NCI-H2029 treated with DMSO at 0.1 percent for 48 hours (cell line): ENCODE measurements around the gene OSBPL5.
"Not testable (repeated sequence)": the region's sequence is repeated elsewhere in the genome, so short reads cannot be mapped to it uniquely, and the experiment has no call there.

ENCODE experiments used
- DNase-seq: peaks from one replicate; lab custom pipeline; 2025; lab: John Stamatoyannopoulos, UW

Gene OSBPL5

DNA sequence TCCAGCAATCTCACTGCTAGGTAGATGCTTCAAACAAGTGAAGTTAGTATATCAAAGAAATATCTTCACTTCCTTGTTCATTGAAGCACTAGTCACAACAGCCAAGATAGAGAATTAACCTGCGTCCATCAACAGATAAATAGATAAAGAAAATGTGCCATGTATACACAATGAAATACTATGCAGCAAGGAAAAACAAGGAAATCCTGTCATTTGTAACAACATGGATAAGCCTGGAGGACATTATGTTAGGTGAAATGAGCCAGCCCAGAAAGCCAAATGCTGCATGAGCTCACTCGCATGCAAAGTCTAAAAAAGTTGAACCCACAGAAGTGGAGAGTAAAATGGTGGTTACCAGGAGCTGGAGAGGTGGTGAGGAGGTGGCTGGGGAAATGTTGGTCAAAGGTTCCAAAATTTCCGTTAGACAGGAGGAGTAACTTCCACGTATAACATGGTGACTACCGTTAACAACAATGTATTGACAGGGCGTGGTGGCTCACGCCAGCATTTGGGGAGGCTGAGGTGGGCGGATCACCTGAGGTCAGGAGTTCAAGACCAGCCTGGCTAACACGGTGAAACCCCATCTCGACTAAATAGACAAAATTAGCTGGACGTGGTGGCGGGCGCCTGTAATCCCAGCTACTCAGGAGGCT, 84.3 kb downstream of the OSBPL5 start:
- no peak for DNase-seq

DNA sequence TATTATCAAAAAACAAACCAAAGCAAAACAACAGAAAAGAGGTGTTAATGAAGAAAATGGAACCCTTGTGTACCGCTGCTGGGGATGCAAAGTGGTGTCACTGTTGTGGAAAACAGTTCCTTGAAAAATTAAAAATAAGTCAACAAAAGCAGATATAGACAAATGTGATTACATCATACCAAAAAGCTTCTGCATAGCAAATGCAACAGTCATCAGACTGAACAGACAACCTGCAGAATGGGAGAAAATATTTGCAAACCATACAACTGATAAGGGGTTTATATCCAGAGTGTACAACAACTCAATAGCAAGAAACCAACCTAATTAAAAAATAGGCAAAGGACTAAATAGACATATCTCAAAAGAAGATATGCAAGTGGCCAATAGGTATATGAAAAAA, 85.0 kb downstream of the OSBPL5 start:
- DNase-seq, result no peak

DNA sequence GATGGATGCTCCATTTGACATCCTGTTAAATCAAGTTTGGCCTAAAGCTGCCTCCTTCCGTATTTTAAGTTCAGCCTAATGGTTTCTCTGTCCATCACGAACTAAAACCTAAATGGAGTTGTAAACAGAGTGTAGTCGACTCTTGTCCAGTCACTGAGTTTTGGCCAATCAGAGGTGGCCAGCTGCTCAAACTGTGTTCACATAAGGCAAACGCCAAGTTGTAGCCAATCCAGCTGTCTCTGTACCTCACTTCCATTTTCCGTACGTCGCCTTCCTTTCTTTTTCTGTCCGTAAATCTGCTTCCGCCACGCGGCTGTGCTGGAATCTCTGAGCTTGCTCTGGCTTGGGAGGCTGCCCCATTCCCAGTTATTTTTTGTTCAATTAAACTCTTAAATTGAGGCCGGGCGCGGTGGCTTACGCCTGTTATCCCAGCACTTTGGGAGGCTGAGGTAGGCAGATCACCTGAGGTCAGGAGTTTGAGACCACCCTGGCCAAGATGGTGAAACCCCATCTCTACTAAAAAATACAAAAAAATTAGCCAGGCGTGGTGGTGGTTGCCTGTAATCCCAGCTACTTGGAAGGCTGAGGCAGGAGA, 87.2 kb downstream of the OSBPL5 start:
- DNase-seq, result no peak

DNA sequence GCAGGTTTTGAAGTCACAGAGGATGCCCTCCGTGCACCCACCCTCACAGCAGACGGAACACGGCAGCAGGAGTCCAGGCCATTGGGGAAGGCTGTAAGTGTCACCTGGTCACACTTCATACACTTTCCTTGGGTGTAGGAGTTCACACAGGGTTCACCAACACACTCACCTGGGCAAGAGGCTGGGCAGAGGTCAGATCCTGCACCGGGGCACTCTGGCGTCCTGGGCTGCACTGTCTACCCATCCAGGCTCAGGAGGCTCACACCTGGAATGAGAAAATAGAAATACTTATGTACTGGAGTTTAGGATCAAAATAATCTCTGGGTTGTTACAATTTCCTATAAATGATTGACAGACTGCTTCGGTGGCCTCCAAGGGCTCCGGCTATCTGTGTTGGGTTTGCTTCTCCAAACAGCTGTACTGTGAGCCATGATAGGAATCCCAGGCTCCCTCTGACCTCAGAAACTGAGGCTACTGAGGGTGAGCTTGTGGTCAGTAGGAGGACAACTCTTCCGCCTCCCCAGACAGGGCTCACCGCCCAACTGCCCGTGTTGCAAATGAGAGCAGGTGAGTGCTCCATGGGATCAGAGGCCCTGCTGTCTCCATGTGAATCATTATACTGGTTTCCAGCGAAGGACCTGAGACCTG, 87.8 kb downstream of the OSBPL5 start:
- no peak for DNase-seq

DNA sequence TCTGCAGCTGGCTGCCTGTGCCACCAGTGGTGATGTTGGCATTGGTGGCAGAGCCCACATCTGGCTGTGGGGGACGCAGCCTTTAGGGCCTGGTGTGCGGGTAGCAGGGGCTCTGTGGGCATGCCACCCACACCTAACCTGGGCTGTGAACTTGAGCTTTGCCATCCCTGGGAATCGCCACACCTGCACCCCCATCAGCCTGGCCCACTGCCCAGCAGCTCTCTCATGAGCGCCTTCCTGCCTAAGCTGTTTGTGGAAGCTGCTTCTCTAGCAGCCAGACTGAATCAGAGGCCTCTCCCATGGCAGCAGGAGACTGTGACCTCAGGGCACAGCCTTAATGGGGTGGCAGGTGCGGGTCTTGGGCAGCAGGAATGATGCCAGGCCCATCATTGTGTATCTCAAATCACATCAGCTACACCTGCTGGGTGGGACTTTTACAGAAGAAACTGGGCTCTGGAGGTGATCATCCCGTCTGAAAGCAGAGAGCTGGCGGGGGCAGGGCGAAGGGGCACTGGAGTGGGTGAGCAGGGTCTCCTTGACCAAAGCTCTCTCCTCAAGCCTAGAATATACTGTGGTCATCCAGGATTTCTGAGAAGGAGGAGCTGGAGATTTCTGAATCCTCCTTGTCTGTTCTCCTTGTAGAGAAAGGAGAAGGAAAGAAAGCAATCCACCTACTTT, 90.1 kb downstream of the OSBPL5 start:
- DNase-seq, result peak; percentile 35

DNA sequence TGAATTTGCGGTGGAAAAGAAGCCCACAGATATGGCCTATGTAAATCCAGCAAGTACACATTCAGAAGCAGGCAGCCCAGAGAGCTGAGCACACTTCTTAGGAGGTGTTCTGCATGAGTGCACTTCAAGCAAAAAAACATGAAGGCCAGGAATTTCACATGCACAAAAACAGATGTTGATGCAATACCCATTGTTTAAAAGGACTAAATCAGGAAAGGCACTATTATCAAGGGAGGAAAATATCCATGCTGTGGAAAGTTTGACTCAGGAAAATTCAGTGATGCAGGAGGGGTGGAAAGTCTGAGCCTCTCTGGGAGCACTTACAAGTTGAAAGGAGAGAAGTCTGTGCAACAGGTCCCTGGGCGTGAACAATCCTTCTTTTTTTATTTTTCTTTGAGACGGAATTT, 92.1 kb downstream of the OSBPL5 start:
- no peak for DNase-seq

DNA sequence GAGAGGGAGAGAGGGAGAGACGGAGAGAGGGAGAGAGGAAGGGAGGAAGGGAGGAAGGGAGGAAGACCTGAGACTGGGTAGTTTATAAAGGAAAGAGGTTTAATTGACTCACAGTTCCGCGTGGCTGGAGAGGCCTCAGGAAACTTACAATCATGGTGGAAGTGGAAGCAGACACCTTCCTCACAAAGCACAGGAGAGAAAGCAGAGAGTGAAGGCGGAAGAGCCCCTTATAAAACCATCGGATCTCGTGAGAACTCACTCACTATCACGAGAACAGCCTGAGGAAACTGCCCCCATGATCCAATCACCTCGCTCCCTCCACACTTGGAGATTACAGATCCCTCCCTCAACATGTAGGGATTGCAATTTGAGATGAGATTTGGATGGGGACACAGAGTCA, 95.7 kb downstream of the OSBPL5 start:
- DNase-seq, result no peak

DNA sequence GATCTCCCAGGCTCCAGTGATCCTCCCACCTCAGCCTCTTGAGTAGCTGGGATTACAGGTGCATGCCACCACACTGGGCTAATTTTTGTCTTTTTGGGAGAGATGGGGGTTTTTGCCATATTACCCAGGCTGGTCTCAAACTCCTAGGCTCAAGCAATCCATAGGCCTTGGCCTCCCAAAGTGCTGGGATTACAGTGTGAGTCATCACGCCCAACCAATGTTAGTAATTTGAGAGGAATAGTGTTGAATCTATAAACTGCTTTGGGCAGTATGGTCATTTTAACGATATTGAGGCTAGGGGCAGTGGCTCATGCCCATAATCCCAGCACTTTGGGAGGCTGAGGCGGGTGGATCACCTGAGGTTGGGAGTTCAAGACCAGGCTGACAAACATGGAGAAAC, 98.8 kb downstream of the OSBPL5 start:
- DNase-seq, result not testable (repeated sequence)

DNA sequence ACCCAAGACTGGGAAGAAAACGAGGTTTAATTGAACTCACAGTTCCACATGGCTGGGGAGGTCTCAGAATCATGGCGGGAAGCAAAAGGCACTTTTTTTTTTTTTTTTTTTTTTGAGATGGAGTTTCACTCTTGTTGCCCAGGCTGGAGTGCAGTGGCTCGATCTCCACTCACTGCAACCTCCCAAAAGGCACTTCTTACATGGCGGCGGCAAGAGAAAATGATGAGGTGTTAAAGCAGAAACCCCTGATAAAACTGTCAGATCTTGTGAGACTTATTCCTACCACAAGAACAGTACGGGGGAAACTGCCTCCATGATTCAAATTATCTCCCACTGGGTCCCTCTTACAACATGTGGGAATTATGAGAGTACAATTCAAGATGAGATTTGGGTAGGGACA, 100.4 kb downstream of the OSBPL5 start:
- not testable (repeated sequence) for DNase-seq

DNA sequence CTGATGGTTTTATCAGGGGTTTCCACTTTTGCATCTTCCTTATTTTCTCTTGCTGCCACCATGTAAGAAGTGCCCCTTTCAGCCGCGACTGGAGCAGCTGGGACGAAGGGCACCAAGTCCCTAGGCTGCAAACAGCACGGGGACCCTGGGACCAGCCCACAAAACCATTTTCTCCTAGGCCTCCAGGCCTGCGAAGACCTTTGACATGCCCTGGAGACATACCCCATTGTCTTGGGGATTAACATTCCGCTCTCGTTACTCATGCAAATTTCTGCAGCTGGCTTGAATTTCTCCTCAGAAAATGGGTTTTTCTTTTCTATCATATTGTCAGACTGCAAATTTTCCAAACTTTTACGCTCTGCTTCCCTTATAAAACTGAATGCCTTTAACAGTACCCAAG, 101.2 kb downstream of the OSBPL5 start:
- DNase-seq, result not testable (repeated sequence)

DNA sequence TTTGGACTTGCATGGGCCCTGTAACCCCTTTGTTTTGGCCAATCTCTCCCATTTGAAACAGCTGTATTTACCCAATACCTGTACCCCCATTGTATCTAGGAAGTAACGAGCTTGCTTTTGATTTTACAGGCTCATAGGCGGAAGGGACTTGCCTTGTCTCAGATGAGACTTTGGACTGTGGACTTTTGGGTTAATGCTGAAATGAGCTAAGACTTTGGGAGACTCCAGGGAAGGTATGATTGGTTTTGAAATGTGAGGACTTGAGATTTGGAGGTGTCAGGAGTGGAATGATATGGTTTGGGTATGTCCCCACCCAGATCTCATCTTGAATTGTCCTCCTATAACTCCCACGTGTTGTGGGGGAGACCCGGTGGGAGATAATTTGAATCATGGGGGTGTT, 101.7 kb downstream of the OSBPL5 start:
- DNase-seq, result not testable (repeated sequence)

DNA sequence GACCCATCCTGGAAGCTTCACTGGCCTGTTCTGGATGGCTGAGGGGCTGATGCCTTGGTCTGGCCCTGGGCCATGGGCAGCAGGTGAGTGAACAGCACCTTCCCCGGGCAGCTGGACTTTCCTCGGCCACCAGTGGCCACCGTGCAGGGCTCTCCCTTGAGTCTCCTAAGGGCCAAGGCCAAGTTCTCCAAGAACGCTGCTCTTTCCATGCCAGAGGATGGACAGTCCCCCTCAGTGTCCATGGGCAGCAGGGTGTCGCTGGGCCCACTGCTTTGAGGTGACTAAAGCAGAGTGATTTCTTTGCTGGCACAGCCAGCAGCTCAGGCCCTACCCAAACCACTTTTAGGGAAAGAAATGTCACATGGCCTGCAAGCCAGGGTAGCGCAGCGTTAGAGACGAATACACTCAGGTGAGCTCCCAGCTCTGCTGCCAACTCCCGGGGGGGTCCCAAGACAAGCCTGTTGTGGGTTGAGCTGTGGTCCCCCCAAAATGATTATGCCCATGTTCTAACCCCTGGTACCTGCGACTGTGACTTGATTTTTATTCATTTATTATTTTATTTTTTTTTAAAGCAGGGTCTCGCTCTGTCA, 104.6 kb downstream of the OSBPL5 start:
- DNase-seq, result no peak

DNA sequence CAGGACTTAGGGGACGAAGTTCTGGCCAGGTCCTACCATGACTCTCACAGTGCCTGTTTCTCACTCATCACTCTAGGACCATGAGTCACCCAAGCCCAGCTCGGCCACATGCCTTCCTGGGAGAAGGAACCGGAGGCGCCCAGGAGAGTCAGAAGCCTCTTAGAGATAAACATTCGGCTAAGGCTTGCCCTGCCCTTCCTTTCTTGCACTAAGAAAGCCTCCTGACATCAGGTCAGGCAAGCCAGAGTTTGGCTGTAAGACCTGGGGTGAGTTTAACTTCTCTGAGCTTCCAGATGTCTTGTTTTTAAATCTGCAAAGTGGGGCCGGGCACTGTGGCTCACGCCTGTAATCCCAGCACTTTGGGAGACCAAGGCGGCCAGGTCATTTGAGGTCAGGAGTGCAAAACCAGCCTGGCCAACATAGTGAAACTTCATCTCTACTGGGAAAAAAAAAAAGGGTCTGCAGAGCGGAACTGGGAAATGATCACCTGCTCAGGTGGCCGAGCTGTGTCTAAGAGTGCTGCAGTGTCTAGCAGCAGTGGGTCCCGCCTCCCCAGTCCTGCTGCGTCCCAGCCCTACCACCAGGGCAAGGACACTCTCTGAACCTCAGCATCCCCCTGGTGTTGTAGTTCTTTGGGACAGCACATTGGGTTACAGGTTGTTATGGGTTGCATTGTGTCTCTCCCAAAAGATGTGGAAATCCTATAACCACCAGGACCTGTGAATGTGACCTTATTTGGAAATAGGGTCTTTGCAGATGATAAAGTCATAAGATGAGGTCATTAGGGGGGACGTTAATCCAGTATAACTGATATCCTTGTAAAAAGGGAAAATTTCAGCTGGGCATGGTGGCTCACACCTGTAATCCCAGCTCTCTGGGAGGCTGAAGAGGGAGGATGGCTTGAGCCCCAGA, 106.1 kb downstream of the OSBPL5 start:
- no peak for DNase-seq

DNA sequence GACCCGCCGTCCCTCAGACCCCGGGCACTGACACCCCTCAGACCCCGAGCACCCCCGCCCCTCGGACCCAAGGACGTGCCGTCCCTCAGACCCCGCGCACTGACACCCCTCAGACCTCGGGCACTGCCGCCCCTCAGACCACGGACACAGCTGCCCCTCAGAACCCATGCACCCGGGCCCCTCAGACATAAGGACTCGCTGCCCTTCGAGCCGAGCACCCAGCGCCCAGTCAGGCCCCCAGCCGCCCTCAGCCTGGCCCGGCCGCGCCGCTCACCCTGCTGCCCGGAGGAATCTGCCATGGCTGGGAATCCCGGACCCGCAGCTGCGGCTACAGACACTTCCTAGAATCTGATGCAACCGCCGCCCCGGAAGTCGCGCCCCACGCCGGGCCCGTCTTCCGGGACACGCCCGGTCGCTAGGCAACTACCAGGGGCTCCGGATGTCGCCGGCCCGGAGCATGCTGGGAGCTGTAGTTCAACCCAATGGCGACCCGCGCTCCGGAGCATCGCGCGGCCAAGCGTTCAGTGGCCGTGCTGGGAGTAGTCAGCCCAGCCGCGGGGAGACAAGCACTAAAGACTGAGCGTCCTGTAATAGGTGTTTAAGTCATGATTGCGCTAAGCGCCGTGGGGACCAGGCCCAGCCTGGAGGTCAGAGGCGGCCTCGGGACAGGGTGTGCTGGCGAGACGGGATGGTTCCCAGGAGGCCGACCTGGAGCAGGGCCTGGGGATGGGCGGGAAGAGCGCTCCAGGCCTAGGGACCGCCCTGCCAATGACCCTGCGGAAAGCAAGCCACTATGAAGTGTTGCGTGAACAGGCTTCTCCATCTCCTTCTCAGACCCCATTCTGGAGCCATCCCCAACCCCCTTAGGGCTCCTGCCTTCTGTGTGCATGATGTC, 107.8 kb downstream of the OSBPL5 start, which contains the start of gene CARS1:
TSS of gene CARS1 (minus strand) at position 355 of the 895 bp plus-strand sequence. CDS start at position 299, 56 bp downstream.
- DNase-seq, result peak; percentile 64

DNA sequence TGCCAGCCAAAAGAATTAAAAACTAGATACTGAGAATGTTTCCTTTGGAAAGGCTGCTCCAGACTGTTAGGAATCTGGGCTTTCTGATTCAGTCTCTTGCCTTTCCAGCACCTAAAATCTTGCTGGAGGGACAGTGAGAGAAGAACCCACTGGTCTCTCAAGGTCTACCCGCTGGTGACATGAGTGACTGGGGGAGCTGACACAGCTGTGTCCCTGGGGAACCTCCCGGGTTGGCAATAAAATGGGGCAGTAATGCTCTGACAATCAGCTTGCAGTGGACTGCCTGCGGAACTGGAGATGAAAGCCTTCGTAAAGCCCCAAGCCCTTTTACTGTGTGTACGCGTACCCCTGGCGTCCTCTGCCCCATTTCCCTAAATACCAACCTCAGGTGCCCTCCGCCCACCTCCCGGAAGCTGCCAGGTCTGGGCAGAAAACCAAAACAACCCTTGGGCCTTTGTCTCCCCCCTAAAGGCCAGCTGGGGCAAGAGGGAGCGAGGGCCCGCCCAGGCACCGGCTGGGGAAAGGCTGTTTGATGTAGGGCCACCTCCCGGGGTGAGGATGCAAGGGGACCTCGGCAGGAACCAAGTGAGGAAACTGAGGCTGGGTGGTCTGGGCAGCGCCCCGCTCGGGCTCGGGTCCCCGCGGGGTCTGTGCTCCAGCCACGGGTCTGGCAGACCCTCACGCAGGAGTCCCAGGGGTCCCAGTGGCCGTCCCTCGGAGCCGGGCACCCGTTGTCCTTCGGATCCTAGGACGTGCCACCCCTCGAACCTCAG, 108.6 kb downstream of the OSBPL5 start:
- peak; percentile 7 for DNase-seq

DNA sequence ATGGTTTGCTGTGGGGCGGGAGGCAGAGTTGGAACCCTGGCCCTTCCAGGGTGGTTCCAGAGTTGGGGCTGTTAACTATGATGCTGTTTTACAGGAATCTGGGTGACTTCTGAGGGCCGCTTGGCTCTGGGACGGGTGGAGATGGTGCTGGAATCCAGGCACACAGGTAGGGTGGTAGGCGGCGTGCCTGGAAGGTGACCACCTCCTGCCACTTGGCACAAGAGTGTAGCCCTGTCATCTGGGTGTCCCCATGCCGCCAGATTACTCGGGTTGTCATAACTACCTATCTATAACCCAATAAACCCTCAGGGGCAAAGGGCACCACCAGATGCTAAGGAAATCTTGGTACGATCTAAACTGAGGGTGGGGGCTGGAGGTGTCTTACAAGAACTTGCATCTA, 109.2 kb downstream of the OSBPL5 start:
- no peak for DNase-seq

DNA sequence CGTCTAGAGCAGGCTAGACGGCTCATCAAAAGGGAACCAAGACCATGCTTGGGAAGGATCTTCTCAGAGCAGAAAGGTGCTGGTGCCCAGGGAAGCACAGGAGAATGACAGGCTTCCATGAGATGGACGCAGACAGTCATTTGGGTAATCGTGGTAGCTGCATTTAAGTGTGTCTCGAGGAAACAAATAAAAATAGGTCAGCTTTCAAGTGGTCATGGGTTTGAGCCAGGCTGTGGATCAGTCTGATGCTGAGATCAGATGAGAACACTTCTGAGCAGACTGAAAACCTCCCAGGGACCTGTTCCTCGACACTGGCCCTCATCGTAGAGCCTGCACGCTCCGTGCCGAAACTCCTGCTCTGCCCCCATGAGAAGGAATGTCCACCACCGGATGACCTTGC, 112.5 kb downstream of the OSBPL5 start:
- DNase-seq, result no peak

DNA sequence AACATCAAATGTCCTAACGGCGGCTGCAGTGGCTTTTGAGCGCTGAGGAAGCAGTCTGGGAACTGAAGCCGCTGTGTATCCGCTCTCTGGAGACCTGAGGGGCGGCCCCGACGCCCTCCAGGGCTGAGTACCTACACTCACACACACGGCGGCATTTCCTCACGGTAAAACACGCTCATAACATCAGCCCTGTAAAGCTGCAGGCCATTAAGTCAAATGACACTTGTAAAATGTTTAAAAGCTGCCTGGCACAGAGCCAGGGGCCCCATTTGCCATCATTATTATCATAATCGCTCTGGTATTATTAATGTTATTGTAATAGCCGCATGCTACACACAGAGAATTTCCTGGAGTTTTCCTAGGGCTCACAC, 113.0 kb downstream of the OSBPL5 start:
- DNase-seq, result no peak
